GM08714 (cell line): ENCODE data around the gene NCOR2.

Experiments
- H3K4me3 ChIP-seq: fragments of 200-500 bp; sonication (Bioruptor generic); 2 replicates; pipeline ENCODE4 v1.5.1; 2014; ENCODE audit warnings: mild to moderate bottlenecking, low read length, inconsistent platforms
- ZNF274 ChIP-seq: IDR thresholded peaks from 2 replicates; pipeline ENCODE4 v1.6.1; 2012; ENCODE audit warnings: mild to moderate bottlenecking, low read depth, low read length

Gene NCOR2

DNA sequence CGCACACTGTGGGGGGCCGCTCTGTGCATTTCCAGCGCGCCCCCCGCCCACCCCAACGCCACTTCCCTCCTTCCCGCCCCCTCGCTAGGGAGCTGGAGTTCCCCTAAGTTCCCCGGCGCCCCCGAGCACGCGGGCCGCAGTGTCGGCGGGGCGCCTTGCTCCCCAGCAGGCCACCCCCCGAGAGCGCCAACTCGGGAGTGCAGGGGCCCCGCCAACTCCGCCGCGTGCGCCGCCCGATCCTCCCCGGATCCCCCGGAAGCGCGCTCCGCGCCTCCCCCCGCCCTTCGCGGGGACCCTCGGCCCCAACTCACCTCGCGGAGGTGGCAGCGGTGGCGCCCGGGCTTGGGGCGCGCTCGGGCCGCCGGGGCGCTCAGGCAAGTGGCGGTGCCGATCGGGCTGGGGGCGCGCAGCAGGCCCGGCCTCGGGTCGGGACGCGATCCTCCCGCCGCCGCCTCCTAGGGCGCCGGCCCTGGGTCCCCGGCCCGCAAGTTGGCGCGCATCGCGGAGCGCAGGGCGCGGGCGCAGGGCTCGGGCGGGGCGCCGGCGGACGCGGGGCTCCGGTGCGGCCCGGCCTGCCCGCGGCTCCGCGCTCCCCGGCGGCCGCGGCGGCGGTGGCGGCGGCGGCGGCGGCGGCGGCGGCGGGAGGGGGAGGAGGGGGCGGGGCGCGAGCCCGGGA lies at the start of gene NCOR2:
TSS of gene NCOR2 (minus strand) at position 616 of the 676 bp plus-strand sequence. CDS start 72,361 bp downstream, outside the sequence.
- H3K4me3 ChIP-seq = peak within 1 kb of the TSS; percentile 94

DNA sequence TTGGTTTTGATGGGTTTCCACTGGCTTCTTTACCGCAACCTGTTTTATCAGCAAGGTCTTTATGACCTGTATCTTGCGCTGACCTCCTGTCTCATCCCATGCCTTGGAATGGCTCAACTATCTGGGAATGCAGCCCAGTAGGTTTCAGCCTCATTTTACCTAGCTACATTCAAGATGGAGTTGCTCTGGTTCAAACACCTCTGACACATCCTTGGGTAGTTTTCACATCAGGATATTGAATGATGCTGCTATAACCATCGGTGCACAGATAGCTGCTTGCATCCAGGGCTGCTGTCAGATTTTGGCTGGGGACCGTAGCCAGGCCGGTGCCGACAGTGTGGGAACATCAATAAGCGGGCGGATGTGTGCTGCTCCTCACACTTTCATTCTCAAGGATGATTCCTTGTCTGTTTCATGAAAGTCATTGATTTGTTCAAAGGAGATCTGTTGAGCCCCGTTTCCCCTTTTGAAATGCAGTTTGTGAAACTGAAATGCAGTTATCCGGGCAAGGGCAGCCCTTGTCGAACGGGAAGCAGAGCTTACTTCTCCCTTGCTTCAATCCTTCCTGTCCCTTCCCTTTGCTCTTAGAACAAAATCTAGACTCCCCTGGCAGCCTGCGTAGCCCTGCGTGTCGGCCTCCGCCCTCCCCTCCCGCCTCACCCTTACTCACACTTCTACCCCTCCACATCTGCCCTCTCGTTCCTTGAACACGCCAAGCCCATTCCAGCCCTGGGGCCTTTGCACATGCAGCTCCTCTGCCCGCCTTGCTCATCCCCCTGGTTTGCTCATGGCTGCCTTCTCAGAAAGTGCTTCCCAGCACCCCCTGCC lies 49.2 kb upstream of the NCOR2 start:
- no peak for TF ChIP-seq ZNF274
- no peak overlapping the region for H3K4me3 ChIP-seq

More for the DNA sequence above, at the start of gene NCOR2:
- no peak for TF ChIP-seq ZNF274

DNA sequence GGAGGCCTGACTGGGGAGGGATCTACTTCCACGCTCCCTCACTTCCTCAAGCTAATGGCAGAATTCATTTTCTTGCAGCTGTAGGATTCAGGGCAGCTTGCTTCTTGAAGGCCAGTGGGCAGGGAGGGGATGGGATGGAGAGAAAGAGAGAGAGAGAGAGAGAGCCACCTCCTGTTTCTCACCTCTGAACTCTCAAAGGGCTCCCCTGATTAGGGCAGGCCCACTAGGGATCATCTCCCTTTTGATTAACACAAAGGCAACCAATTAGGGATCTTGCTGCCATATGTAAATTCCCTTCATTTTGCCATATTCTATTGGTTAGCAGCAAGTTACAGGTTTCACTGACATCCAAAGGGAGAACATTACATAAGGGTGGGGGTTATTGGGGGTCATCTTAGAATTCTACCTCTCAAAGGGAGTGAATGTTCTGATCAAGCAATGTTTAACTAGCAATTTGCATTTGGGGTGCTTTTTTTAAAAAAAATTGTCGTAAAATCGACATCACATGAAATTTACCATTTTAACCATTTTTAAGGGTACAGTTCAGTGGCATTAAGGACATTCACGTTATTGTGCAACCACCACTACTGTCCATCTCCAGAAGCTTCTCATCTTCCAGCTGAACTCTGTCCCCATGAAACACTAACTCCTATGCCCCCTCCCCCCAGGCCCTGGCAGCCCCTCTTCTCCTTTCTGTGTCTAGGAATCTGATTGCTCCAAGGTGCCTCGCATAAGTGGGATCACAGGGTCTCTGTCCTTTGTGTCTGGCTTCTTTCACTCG lies 47.3 kb upstream of the NCOR2 start:
- no peak for TF ChIP-seq ZNF274
- no peak overlapping the region for H3K4me3 ChIP-seq

GRCh38 chr12:124613151-124613585 lies 45.8 kb upstream of the NCOR2 start:
- H3K4me3 ChIP-seq = no peak overlapping the region
- TF ChIP-seq ZNF274 = no peak

DNA sequence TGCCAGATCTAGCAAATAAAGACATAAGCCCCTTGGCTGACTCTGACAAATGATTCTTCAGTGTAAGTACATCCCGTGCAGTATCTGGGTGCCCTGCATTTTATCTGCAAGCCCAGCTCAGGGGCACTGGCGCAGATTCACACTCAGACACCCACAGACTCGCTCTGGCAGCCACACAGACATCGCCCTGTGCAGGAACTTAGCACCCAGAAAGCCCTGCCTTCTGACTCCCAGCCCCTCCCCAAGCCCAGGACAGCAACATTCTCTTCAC lies 44.9 kb upstream of the NCOR2 start:
- TF ChIP-seq ZNF274 = no peak
- no peak overlapping the region for H3K4me3 ChIP-seq

GRCh38 chr12:124611559-124612409 lies 44.4 kb upstream of the NCOR2 start:
- TF ChIP-seq ZNF274 = no peak
- H3K4me3 ChIP-seq = no peak overlapping the region

DNA sequence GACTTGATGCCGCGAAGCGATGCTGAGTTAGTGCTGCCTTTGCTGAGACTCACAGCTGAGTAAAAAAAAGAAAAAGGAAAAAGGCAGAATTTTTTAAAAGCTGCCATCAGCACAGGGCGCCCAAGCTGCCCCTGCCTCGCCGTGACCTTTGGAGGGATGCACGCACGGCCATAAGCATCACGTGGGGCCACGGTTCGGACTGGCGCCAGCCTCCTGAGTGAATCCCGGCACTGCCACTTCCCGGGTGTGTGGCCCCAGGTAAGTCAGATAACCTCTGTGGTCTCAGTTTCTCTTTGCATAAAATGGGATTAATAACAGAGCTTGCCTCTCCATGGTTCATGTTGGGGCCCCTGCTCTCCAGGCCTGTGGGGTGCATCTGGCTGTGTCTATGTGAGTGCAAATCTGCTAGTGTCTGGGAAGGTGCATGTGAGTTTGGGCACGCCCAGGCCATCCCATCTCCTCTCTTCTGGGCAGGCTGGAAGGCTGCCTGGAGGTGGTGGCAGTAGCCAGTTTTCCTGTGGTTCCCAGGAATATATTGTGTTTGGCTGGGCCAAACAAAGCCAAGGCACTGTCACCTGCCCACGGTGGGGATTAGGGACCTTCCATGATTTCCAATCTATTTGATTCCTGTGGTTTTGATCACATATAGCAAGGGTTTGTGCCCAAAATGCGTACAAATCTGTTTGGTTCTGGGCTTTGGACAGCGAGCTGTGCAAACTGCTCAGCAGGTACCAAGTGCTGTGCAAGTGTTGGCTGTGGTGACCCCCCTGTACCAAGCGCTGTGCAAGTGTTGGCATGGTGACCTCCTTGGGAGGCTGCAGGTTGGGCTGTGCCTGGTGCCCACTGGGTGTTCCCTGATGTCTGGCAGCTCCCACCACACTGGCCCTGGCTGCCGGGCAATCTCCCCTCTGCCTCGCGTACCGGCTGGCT lies 43.5 kb upstream of the NCOR2 start:
- TF ChIP-seq ZNF274 = no peak

GRCh38 chr12:124610021-124610612 lies 42.7 kb upstream of the NCOR2 start:
- no peak for TF ChIP-seq ZNF274
- H3K4me3 ChIP-seq = no peak overlapping the region

More for the DNA sequence above, 43.5 kb upstream of the NCOR2 start:
- no peak overlapping the region for H3K4me3 ChIP-seq

- H3K4me3 ChIP-seq = no peak overlapping the region; the same call in 1 of the 2 replicates
Measured at GRCh38 chr12:124609041-124609989, 41.9 kb upstream of the NCOR2 start.

GRCh38 chr12:124608450-124608870 lies 41.0 kb upstream of the NCOR2 start:
- no peak for TF ChIP-seq ZNF274

More at GRCh38 chr12:124609041-124609989, 41.9 kb upstream of the NCOR2 start:
- TF ChIP-seq ZNF274 = no peak

More at GRCh38 chr12:124608450-124608870, 41.0 kb upstream of the NCOR2 start:
- no peak overlapping the region; the same call in 1 of the 2 replicates for H3K4me3 ChIP-seq
